ENCODE measurements around the gene FLT4. TPM values are rescaled to one million over a fixed set of nuclear protein-coding genes. Genes with fewer than 3 reads are reported as not detected.

The FLT4 gene
- total RNA-seq, 1 donor from 2014 or later = 1.5 TPM

- DNase-seq (ENCODE audit: low read depth, low spot score) = no peak
These were observed 54.9 kb downstream of the FLT4 start for GRCh38 chr5:180594311-180595045.

DNA sequence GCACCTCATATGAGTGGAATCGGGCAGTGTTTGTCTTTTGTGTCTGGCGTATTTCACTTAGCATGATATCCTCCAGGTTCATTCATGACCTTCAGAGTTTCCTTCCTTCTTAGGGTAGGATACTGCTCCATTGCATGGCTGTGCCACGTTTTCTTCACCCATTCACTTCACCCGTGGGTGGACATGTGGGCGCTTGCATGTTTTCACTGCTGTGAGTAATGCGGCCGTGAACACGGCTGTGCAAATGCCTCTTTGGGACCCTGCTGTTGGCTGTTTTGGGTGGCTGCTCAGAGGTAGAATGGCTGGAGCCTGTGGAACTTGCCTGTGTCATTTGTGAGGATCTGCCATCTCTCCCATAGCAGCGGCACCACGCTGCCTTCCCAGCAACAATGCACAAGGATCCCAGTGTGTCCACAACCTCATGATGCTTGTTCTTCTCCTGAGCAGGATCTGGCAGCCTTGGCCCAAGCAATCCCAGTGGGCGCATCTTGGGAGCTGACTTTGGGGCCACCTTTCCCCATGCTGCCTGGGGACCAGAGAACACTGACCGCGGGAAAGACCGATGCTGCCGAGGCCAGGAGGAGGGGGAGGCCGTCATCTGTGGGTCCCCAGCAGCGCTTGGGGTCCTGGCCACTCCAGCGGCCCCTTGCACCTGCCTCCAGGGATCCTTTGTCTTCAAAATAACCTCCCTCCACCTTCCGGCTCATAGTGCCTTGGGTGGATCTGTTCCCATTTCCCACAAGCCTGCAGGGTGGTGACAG is 55.8 kb downstream of the FLT4 start:
- no peak for DNase-seq (ENCODE audit: low read depth, low spot score)

GRCh38 chr5:180592176-180592575 is 57.2 kb downstream of the FLT4 start:
- DNase-seq (ENCODE audit: low read depth, low spot score) = no peak

- no peak for DNase-seq (ENCODE audit: low read depth, low spot score)
These were observed 58.0 kb downstream of the FLT4 start, which contains the start of gene SCGB3A1 for GRCh38 chr5:180591311-180591887. SCGB3A1 (minus strand) TSS chr5:180591499; CDS start chr5:180591462, 37 bp downstream.

DNA sequence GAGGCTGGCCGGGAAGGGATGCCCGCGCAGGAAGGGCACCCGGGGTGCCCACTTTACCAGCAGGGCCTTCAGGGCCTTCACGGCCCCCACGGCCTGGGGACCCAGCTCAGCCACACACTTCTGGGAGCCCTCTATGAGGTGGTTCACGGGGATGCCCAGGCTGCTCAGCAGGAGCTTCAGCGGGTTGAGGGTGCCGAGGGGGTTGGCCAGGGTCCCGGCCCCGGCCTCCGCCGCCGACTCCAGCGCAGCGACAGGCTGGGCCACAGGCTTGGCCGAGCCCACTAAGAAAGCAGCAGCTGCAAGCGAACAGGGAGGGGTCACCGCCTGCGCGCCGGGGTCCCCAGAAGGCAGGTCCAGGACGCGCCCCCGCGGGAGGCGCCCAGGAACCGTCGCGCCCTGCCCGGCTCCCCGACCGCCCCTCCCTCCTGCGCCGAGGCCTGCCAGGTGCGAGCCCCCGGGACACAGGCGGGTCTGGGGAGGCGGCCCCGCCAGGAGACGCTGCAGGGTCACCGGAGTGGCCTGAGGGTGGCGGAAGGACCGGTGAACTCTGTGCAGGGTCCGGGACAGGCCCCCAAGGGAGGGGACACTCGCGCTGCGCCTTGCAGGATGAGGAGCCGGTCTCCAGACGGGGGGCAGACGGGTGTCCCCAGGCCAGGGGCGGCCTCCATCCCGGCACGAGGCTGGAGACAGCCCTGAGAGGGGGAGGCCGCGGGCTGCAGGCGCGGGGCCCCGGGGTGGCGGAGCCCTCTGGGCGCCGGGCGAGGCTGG is 58.7 kb downstream of the FLT4 start:
- DNase-seq (ENCODE audit: low read depth, low spot score) = no peak

- no peak for DNase-seq (ENCODE audit: low read depth, low spot score)
These were observed 59.4 kb downstream of the FLT4 start for GRCh38 chr5:180589771-180590542.

DNA sequence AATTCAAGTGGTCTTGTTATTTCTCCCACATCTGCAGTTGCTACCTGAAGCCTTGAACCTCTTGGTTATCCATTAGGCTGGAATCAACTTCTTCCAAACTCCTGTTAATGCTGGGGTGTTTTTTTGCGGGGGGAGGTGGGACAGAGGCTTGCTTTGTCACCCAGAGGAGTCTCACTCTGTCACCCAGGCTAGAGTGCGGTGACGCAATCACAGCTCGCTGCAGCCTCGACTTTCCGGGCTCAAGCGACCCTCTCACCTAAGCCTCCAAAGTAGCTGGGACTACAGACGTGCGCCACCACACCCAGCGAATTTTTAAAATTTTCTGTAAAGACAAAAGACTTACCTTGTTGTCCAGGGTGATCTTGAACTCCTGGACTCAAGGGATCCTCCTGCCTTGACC is 62.5 kb downstream of the FLT4 start:
- DNase-seq (ENCODE audit: low read depth, low spot score) = no peak

DNA sequence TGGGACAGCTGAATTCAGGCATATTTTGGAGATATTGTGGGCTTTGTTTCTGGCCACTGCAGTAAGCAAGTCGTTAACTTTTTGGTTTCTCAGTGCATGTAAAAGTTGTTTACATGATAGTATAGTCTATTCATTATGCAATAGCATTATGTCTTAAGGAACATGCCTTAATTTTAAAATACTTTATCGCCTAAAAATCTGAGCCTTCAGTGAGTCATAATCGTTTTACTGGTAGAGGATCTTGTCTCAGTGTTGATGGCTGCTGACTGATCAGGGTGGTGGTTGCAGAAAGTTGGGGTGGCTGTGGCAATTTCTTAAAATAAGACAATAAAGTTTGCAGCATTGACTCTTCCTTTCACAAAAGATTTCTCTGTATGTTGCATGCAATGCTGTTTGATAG is 63.2 kb downstream of the FLT4 start:
- DNase-seq (ENCODE audit: low read depth, low spot score) = no peak

DNA sequence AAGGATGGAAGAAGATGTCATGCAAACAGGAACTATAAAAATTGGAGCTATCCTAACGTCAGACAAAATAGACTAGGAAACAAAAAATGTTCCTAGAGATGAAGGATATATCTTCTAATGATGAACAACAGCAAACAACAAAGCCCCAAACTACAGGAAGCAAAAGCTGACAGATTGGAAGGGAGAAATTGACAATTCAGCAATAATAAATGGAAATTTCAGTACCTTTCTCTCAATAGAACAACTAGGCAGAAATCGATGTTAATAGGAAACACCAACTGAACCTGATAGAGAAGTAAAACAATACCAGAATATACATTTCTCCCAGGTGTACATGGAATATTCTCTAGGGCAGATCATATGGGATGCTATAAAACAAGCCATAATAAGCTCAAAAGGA is 65.7 kb downstream of the FLT4 start:
- DNase-seq (ENCODE audit: low read depth, low spot score) = no peak

GRCh38 chr5:180580681-180581080 is 68.7 kb downstream of the FLT4 start:
- DNase-seq (ENCODE audit: low read depth, low spot score) = no peak

- DNase-seq (ENCODE audit: low read depth, low spot score) = no peak
These were observed 73.8 kb downstream of the FLT4 start for GRCh38 chr5:180575571-180575970.

- no peak for DNase-seq (ENCODE audit: low read depth, low spot score)
These were observed 80.5 kb downstream of the FLT4 start for GRCh38 chr5:180568914-180569313.

GRCh38 chr5:180563994-180564393 is 85.4 kb downstream of the FLT4 start:
- DNase-seq (ENCODE audit: low read depth, low spot score) = no peak

GRCh38 chr5:180558232-180558631 is 91.2 kb downstream of the FLT4 start:
- no peak for DNase-seq (ENCODE audit: low read depth, low spot score)

DNA sequence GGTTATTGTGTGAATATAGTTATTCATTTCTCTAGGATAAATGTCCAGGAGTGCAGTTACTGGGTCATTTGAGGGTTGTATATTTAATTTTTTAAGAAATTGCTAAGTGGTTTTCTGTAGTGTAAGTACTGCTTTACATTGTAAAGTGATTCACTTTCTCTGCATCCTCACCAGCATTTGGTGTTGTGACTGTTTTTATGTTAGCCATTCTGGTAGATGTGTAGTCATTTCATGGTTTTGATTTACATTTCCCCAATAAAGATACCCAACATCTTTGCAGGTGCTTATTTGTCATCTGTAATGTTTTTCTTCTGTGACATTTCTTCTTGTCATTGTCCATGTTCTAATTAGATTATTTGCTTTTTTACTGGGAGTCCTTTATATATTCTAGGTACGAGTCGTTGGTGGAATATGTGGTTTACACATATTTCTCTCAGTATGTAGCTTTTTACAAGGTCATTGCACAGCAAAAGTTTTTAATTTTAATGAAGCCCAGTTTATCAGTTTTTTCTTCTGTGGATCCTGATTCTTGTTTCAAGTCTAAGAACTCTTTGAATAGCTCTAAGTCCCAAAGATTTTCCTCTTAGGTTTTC is 92.1 kb downstream of the FLT4 start:
- DNase-seq (ENCODE audit: low read depth, low spot score) = no peak

GRCh38 chr5:180555168-180555921 is 94.1 kb downstream of the FLT4 start:
- no peak for DNase-seq (ENCODE audit: low read depth, low spot score)

DNA sequence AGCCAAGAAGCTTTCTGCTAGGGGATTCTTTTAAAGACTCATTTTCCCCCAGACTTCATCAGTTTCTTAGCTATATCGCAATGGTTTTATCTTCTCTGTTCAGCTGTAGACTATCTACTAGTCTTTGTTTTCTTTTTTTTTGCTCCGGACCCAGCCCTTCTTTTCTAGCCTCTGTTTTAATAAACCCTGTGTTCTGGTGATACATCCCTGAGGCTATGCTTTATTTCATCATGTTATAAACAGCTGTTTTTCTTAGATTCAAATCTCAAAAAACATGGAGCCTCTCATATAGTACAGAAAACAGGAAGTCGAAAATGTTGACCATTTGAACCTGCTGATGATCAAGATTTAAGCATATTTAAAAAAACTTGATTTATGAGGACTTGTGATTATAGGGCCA is 95.9 kb downstream of the FLT4 start:
- DNase-seq (ENCODE audit: low read depth, low spot score) = no peak
